CD8-positive, alpha-beta memory T cell (primary cell): ENCODE results near the gene MLYCD. TPM values are rescaled to one million over a fixed set of nuclear protein-coding genes. Genes with fewer than 3 reads are reported as not detected.

Source experiments
- CTCF ChIA-PET: fragments of 350-600 bp; sonication (Branson Sonifier 250); formaldehyde crosslinking; loops from one replicate; lab custom pipeline; 2021; ENCODE audit warnings: antibody characterized with exemption; lab: Charles Lee
- POLR2A ChIA-PET: fragments of 350-600 bp; sonication (Branson Sonifier 250); formaldehyde crosslinking; loops from one replicate; lab custom pipeline; 2021; ENCODE audit warnings: antibody characterized with exemption; lab: Charles Lee
- DNase-seq, 5 donors: peaks; one replicate each; pipeline versions ENCODE4 v3.0.0 to v3.0.0-alpha.2; 2020 to 2022; ENCODE audit warnings: mixed read lengths in 1 of 5
- H3K27ac ChIP-seq: one replicate; pipeline ENCODE4 v1.7.0; 2013; ENCODE audit warnings: low read depth, mild to moderate bottlenecking, low read length, moderate library complexity
- H3K27me3 ChIP-seq: 2 replicates; pipeline ENCODE4 v1.7.0; 2013; ENCODE audit warnings: low read length, mild to moderate bottlenecking; ENCODE audit not compliant: insufficient read depth, poor library complexity, severe bottlenecking
- H3K36me3 ChIP-seq: 2 replicates; pipeline ENCODE4 v1.7.0; 2013; ENCODE audit warnings: mild to moderate bottlenecking, low read length, moderate library complexity; ENCODE audit not compliant: insufficient read depth
- H3K4me1 ChIP-seq: 2 replicates; pipeline ENCODE4 v1.7.0; 2013; ENCODE audit warnings: mild to moderate bottlenecking, low read length, moderate library complexity; ENCODE audit not compliant: insufficient read depth
- H3K4me3 ChIP-seq: 2 replicates; pipeline ENCODE4 v1.7.0; 2013; ENCODE audit warnings: mild to moderate bottlenecking, low read length
- H3K9me3 ChIP-seq: 2 replicates; pipeline ENCODE4 v1.7.0; 2013; ENCODE audit warnings: mild to moderate bottlenecking, low read length
- H3K27ac Mint-ChIP-seq, 8 donors: one replicate each; pipeline ENCODE4 v1.8.0; 2020 to 2021; ENCODE audit warnings: mixed read lengths in 8 of 8, mild to moderate bottlenecking in 6 of 8, inconsistent platforms in 3 of 8, moderate library complexity in 3 of 8
- H3K27me3 Mint-ChIP-seq, 2 donors: one replicate each; pipeline ENCODE4 v1.8.0; 2020 to 2021; ENCODE audit warnings: mixed read lengths in 2 of 2, mild to moderate bottlenecking in 1 of 2, moderate library complexity in 1 of 2
- H3K36me3 Mint-ChIP-seq, 3 donors: one replicate each; pipeline ENCODE4 v1.8.0; 2020 to 2021; ENCODE audit warnings: mixed read lengths in 3 of 3, inconsistent platforms in 1 of 3, mild to moderate bottlenecking in 1 of 3
- H3K4me1 Mint-ChIP-seq, 3 donors: one replicate each; pipeline ENCODE4 v1.8.0; 2020 to 2021; ENCODE audit warnings: mixed read lengths in 3 of 3, inconsistent platforms in 1 of 3, mild to moderate bottlenecking in 1 of 3
- H3K4me3 Mint-ChIP-seq, 7 donors: one replicate each; pipeline ENCODE4 v1.8.0; 2020 to 2021; ENCODE audit warnings: mixed read lengths in 7 of 7, mild to moderate bottlenecking in 6 of 7, moderate library complexity in 4 of 7, inconsistent platforms in 2 of 7
- H3K9me3 Mint-ChIP-seq, 5 donors: one replicate each; pipeline ENCODE4 v1.8.0; 2020 to 2022; ENCODE audit warnings: mixed read lengths in 5 of 5, mild to moderate bottlenecking in 3 of 5, moderate library complexity in 2 of 5, inconsistent platforms in 1 of 5
- polyA plus RNA-seq: library from polyadenylated mRNA; unstranded; fragments of 300-500 nt; fragmentation: Illumina TruSeq; gene quantifications from one replicate; pipeline ENCODE4 v1.2.3, GENCODE V29; 2021
- total RNA-seq, 2 experiments: library from RNA; stranded (reverse); gene quantifications; one replicate each; pipeline ENCODE4 v1.2.3, GENCODE V29; 2021

The MLYCD gene
- total and polyA plus RNA-seq, 3 experiments from 2014 or later = 2.7 to 3.8 (median 3.8) TPM

- DNase-seq = no peak
- H3K4me3 ChIP-seq = no peak overlapping the region
- no peaks in the 10 kb centered on the region for H3K36me3 ChIP-seq
- ChIA-PET CTCF (interaction anchor here (1.1 kb wide), 1 partner anchor 13 kb away, joined by 3 read pairs; no protein-coding TSS in a partner anchor), POLR2A (no interaction called here)
- no peaks in the 10 kb centered on the region for H3K27me3 ChIP-seq
- Mint-ChIP-seq H3K4me3 (peak overlapping the region in 1 of 7 donors; percentile 46), H3K36me3 (no peaks in the 10 kb centered on the region), H3K4me1 (peaks cover 2 to 7% (median 5%) of the 10 kb centered on the region in 3 donors), H3K27ac (no peak overlapping the region), H3K27me3 (peaks cover 14 to 17% of the 10 kb centered on the region in 2 donors), H3K9me3 (no peaks in the 10 kb centered on the region)
- H3K9me3 ChIP-seq = no peaks in the 10 kb centered on the region
- no peaks in the 10 kb centered on the region for H3K4me1 ChIP-seq
- no peak overlapping the region for H3K27ac ChIP-seq
Observed at GRCh38 chr16:83969771-83970429, 71.0 kb downstream of the MLYCD start.

- H3K36me3 Mint-ChIP-seq = no peaks in the 10 kb centered on the region
- Histone ChIP-seq H3K4me1 (no peaks in the 10 kb centered on the region), H3K9me3 (no peaks in the 10 kb centered on the region), H3K27ac (no peak overlapping the region), H3K36me3 (no peaks in the 10 kb centered on the region), H3K27me3 (no peaks in the 10 kb centered on the region), H3K4me3 (no peak overlapping the region)
- no peaks in the 10 kb centered on the region for H3K9me3 Mint-ChIP-seq
- DNase-seq = no peak
- ChIA-PET POLR2A (no interaction called here), CTCF (no interaction called here)
- no peak overlapping the region for H3K27ac Mint-ChIP-seq
- H3K4me3 Mint-ChIP-seq = no peak overlapping the region
- peaks cover 2 to 7% (median 5%) of the 10 kb centered on the region in 3 donors for H3K4me1 Mint-ChIP-seq
- peaks cover 14 to 17% of the 10 kb centered on the region in 2 donors for H3K27me3 Mint-ChIP-seq
Observed at GRCh38 chr16:83970430-83970815, 71.5 kb downstream of the MLYCD start.

GRCh38 chr16:83971165-83972130, 72.5 kb downstream of the MLYCD start:
- H3K9me3 ChIP-seq = no peaks in the 10 kb centered on the region
- Mint-ChIP-seq H3K27ac (no peak overlapping the region), H3K9me3 (no peaks in the 10 kb centered on the region), H3K4me3 (no peak overlapping the region), H3K4me1 (peaks cover 2 to 7% (median 5%) of the 10 kb centered on the region in 3 donors), H3K36me3 (no peaks in the 10 kb centered on the region), H3K27me3 (peaks cover 14 to 22% of the 10 kb centered on the region in 2 donors)
- no peaks in the 10 kb centered on the region for H3K27me3 ChIP-seq
- H3K27ac ChIP-seq = no peak overlapping the region
- no peaks in the 10 kb centered on the region for H3K4me1 ChIP-seq
- no peaks in the 10 kb centered on the region for H3K36me3 ChIP-seq
- ChIA-PET CTCF (no interaction called here), POLR2A (no interaction called here)
- DNase-seq = no peak
- H3K4me3 ChIP-seq = no peak overlapping the region

- H3K27ac Mint-ChIP-seq = peak overlapping the region in 1 of 8 donors; percentile 55
- CTCF ChIA-PET = no interaction called here
- Histone ChIP-seq H3K36me3 (no peaks in the 10 kb centered on the region), H3K9me3 (no peaks in the 10 kb centered on the region), H3K27me3 (no peaks in the 10 kb centered on the region), H3K4me1 (no peaks in the 10 kb centered on the region), H3K4me3 (no peak overlapping the region), H3K27ac (no peak overlapping the region)
- H3K4me3 Mint-ChIP-seq = no peak overlapping the region
- POLR2A ChIA-PET = no interaction called here
- peaks cover 2 to 7% (median 5%) of the 10 kb centered on the region in 3 donors for H3K4me1 Mint-ChIP-seq
- DNase-seq = peak in 1 of 5 donors; percentile 34
- H3K9me3 Mint-ChIP-seq = no peaks in the 10 kb centered on the region
- no peaks in the 10 kb centered on the region for H3K36me3 Mint-ChIP-seq
- peaks cover 13 to 21% of the 10 kb centered on the region in 2 donors for H3K27me3 Mint-ChIP-seq
Observed at GRCh38 chr16:83972256-83973008, 73.5 kb downstream of the MLYCD start.

DNA sequence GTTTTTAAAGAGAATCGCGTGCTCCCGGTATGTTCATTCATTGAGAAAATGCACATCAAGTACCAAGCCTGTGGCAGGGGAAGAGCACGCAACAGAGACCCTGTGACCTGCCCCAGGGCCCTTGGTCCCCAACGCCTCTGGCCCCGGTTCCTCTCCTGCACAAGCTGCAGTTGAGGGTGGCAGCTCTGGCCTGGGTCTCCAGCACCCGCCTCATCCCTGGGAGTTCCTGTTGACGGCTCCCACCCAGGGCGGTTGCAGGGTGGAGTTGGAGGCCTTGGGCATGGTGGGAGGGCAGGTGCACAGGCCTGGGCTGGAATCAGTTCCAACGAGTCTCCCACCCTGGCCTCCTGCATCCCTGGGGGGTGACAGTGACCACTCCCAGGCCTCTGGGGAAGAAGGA, 74.2 kb downstream of the MLYCD start:
- Mint-ChIP-seq H3K36me3 (no peaks in the 10 kb centered on the region), H3K4me3 (no peak overlapping the region), H3K27ac (no peak overlapping the region), H3K27me3 (peaks cover 12 to 17% of the 10 kb centered on the region in 2 donors), H3K4me1 (peaks cover 0 to 5% (median 0%) of the 10 kb centered on the region in 3 donors), H3K9me3 (no peaks in the 10 kb centered on the region)
- H3K27me3 ChIP-seq = no peaks in the 10 kb centered on the region
- no peaks in the 10 kb centered on the region for H3K36me3 ChIP-seq
- ChIA-PET POLR2A (no interaction called here), CTCF (no interaction called here)
- H3K9me3 ChIP-seq = no peaks in the 10 kb centered on the region
- peak in 1 of 5 donors; percentile 23 for DNase-seq
- no peak overlapping the region for H3K4me3 ChIP-seq
- no peaks in the 10 kb centered on the region for H3K4me1 ChIP-seq
- H3K27ac ChIP-seq = no peak overlapping the region

DNA sequence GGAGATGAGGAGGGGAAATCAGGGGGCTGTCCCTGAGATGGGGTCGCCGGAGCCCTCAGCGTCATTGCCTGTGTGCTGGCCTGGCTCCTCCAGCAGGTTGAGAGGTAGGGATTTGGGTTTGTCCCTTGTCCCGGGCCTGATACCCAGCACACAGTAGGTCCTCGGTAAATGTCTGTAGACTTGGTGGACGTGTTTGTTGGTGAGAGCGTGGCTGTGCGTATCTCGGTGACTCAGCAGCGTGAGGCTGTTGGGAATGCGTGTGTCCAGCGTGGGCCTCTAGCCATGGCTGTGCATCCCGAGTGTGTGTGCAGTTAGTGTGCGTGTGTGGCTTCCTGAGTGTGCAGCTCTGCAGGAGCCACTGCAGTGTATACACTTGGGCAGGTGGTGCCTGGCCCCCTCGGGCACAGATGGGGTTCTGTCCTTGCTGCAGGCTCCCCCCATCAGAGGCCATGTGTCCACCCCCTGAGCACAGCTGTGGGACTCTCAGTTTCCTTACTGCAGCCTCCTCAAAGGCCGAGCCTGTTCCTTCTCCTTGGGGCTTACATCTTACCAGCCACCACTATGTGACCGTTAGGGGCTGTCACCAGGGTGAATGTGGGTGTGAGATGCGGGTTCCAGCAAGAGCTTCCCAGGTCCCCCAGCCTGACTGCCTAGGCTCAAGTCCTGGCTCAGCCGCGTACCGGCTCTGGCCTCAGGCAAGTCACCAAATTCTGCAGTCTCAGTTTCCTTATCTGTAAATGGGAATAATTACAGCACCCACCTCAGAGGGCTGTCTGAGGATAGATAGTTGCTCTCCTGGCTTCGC, 74.9 kb downstream of the MLYCD start:
- Histone ChIP-seq H3K4me3 (no peak overlapping the region), H3K36me3 (no peaks in the 10 kb centered on the region), H3K4me1 (no peaks in the 10 kb centered on the region), H3K9me3 (no peaks in the 10 kb centered on the region), H3K27ac (no peak overlapping the region), H3K27me3 (no peaks in the 10 kb centered on the region)
- Mint-ChIP-seq H3K27ac (no peak overlapping the region), H3K27me3 (peaks cover 14 to 17% of the 10 kb centered on the region in 2 donors), H3K4me1 (peaks cover 0 to 5% (median 0%) of the 10 kb centered on the region in 3 donors), H3K4me3 (no peak overlapping the region), H3K36me3 (peaks cover 0 to under 1% (median 0%) of the 10 kb centered on the region in 3 donors), H3K9me3 (peaks cover 0 to 3% (median 0%) of the 10 kb centered on the region in 5 donors)
- ChIA-PET CTCF (no interaction called here), POLR2A (no interaction called here)
- DNase-seq = peak in 1 of 5 donors; percentile 22

GRCh38 chr16:83974475-83974874, 75.6 kb downstream of the MLYCD start:
- ChIA-PET POLR2A (no interaction called here), CTCF (no interaction called here)
- H3K27ac Mint-ChIP-seq = no peak overlapping the region
- peaks cover 0 to 4% (median 0%) of the 10 kb centered on the region in 5 donors for H3K9me3 Mint-ChIP-seq
- no peak overlapping the region for H3K4me3 ChIP-seq
- peaks cover 0 to 2% (median 0%) of the 10 kb centered on the region in 3 donors for H3K36me3 Mint-ChIP-seq
- H3K27me3 ChIP-seq = no peaks in the 10 kb centered on the region
- peaks cover 0 to 5% (median 0%) of the 10 kb centered on the region in 3 donors for H3K4me1 Mint-ChIP-seq
- H3K4me1 ChIP-seq = no peaks in the 10 kb centered on the region
- DNase-seq = peak in 1 of 5 donors; percentile 4
- peaks cover 14% of the 10 kb centered on the region in 2 donors for H3K27me3 Mint-ChIP-seq
- H3K4me3 Mint-ChIP-seq = no peak overlapping the region
- H3K36me3 ChIP-seq = no peaks in the 10 kb centered on the region
- no peaks in the 10 kb centered on the region for H3K9me3 ChIP-seq
- no peak overlapping the region for H3K27ac ChIP-seq
